ENCODE data around the gene ADAT3. TPM values are rescaled to one million over a fixed set of nuclear protein-coding genes. Genes with fewer than 3 reads are reported as not detected.

ADAT3 gene
- total RNA-seq, 4 donors from 2014 or later = 2.4 to 6.2 (median 3.9) TPM

DNA sequence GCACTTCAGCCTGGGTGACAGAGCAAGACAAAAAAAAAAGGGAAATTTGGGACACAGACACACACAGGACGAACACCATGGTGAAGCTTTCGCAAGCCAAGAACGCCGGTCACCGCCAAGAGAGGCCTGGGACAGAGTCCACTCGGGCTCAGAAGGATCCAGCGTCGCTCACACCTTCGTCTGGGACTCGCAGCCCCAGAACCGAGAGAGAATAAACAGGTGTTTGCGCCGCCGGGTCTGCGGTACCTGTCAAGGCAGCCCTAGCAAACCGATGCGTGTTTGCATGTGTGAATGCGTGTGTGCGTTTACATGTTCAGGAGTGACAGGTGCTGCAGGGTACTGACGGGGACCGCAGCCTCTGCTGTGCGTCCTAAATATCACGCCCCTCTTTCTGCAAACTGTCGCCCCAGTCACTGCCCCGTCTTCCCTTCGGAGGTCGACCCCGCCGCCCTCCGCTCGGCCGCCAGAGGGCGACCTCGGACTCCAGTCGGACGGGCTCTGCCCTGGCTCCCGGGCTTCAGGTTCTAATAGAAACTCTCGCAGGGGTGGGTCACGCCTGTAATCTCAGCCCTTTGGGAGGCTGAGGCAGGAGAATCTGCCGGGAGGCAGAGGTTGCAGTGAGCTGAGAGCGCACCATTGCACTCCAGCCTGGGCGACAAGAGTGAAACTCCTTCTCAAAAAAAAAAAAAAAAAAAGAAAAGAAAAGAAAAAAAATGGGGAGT is 24.0 kb downstream of the ADAT3 start:
- ATAC-seq (ENCODE audit: low FRiP score) (peak; percentile 51), DNase-seq (ENCODE audit: low spot score) (peak; percentile 65)
- TF ChIP-seq, protein P1, sequence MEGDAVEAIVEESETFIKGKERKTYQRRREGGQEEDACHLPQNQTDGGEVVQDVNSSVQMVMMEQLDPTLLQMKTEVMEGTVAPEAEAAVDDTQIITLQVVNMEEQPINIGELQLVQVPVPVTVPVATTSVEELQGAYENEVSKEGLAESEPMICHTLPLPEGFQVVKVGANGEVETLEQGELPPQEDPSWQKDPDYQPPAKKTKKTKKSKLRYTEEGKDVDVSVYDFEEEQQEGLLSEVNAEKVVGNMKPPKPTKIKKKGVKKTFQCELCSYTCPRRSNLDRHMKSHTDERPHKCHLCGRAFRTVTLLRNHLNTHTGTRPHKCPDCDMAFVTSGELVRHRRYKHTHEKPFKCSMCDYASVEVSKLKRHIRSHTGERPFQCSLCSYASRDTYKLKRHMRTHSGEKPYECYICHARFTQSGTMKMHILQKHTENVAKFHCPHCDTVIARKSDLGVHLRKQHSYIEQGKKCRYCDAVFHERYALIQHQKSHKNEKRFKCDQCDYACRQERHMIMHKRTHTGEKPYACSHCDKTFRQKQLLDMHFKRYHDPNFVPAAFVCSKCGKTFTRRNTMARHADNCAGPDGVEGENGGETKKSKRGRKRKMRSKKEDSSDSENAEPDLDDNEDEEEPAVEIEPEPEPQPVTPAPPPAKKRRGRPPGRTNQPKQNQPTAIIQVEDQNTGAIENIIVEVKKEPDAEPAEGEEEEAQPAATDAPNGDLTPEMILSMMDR (IDR thresholded peaks at IDR 0.05) = peak in 1 of 3 donors; percentile 55

DNA sequence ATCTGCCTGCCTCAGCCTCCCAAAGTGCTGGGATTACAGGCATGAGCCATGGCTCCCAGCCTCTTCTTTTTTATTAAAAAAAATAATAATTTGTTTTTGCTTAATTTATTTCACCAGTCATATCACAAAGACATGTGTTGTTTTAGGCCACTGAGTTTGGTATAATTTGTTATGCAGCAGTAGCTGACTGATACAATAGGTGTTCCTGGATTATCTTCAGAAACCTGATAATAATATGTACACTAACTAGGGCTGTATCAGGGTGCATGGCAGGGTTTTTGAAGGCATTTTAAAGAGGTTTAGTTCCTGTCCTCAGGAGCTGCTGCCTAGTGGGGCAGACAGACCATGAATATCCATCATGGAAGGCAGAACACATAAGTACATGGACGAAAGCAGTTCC is 26.2 kb downstream of the ADAT3 start:
- DNase-seq (ENCODE audit: low spot score) (no peak), ATAC-seq (ENCODE audit: low FRiP score) (no peak)
- TF ChIP-seq, protein P1 (IDR thresholded peaks at IDR 0.05) = no peak

DNA sequence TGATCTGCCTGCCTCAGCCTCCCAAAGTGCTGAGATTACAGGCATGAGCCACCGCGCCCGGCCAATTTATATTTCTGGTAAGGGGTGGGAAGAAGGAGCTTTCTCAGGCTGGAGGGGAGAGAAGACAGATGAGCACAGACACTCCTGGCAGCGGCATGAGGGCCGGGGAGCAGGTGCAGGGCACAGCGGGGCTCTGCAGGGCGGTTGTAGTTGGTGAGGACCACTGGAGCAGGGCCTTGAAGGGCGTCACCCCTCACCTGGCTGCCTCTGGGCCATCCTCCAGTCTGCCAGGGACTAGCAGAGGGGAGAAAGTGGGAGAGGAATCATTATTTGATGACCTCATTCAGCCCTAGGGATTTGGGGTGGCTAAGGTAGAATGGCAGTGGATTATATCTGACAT is 27.2 kb downstream of the ADAT3 start:
- TF ChIP-seq, protein P1 (IDR thresholded peaks at IDR 0.05) = no peak
- ATAC-seq (ENCODE audit: low FRiP score) = no peak

DNA sequence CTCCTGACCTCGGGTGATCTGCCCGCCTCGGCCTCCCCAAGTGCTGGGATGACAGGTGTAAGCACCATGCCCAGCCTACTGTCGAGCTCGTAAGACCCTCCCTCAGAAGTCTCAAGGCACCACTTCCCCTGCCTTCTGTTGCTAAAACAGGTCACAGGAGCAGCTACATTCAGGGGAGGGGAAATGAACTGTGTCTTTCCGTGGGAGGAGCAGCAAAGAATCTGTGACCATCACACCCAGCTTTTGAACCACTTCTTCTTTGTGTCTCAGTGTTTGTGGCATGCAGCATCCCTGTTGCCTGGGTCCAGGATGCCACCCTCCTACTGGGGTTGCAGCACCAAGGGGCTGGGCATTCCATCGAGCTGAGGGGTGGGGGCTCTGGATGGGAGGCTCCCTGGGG is 28.0 kb downstream of the ADAT3 start:
- no peak for ATAC-seq (ENCODE audit: low FRiP score)
- TF ChIP-seq, protein P1 (IDR thresholded peaks at IDR 0.05) = no peak
- no peak for DNase-seq (ENCODE audit: low spot score)

More for the DNA sequence above, 27.2 kb downstream of the ADAT3 start:
- no peak for DNase-seq (ENCODE audit: low spot score)

DNA sequence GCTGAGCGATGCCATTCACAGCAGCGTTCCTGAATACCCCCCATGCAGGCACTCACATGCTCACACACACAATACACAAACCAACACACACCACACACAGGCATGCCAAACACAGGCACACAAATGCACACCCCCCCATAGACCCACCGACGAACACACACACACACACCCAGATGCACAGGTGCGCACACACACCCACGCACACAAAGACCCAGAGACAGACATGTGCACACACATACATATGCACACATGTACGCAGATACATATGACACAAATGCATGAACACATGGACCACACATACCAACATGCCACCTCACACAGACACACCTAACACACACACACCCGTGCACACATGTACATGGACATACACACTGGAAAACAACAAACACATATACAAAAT is 28.7 kb downstream of the ADAT3 start:
- TF ChIP-seq, protein P1 (IDR thresholded peaks at IDR 0.05) = no peak
- DNase-seq (ENCODE audit: low spot score) (no peak), ATAC-seq (ENCODE audit: low FRiP score) (no peak)

DNA sequence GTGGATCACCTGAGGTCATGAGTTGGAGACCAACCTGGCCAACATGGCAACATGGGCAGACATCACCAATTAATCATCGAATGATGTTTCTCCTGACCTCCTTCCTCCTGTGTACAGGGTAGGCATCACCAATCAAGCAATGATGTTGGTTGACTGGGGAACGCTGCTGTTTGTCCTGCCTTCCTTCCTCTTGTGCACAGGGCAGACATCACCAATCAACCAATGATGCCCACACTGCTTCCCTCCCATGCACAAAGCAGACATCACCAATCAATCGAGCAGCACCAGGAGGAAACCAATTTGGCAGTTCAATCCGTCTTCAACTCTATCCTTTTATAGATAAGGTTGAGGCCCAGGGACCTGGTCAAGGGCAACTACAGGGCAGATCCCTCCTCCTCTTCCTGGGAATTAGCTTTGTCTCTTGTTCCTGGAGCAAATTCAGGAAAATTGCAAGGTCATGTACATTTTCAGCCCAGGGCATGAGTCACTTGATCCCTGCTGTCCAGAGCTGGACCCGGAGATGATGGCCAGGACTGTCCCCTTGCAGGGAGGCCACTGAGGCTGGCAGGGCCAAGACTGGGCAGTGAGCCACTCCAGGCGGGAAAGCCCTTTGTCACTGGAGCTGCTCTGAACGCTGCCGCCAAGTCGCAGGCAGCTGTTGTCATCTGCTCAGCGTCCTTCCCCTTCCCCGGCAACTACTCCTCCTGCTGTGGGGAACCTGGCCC is 30.4 kb downstream of the ADAT3 start:
- no peak for ATAC-seq (ENCODE audit: low FRiP score)

More for the DNA sequence above, 30.4 kb downstream of the ADAT3 start:
- TF ChIP-seq, protein P1 (IDR thresholded peaks at IDR 0.05) = no peak
- no peak for DNase-seq (ENCODE audit: low spot score)

Measured in omental fat pad (tissue), 4 donors.